Epithelial cell of esophagus (primary cell): ENCODE data around the gene UPF1.

Experiments
- DNase-seq: peaks from one replicate; pipeline ENCODE4 v3.0.0; 2010; ENCODE audit warnings: low read depth
- H3K4me3 ChIP-seq: 2 replicates; pipeline ENCODE4 v1.5.1; 2011; ENCODE audit warnings: mild to moderate bottlenecking, low read length, control low read depth
- TF ChIP-seq, protein P1 (sequence below): IDR thresholded peaks from 2 replicates; pipeline ENCODE4 v1.5.1; 2011; ENCODE audit warnings: low read depth, mild to moderate bottlenecking, low read length, control low read depth, inconsistent platforms; ENCODE audit not compliant: insufficient read depth; ENCODE audit errors: missing control alignments

Gene UPF1

DNA sequence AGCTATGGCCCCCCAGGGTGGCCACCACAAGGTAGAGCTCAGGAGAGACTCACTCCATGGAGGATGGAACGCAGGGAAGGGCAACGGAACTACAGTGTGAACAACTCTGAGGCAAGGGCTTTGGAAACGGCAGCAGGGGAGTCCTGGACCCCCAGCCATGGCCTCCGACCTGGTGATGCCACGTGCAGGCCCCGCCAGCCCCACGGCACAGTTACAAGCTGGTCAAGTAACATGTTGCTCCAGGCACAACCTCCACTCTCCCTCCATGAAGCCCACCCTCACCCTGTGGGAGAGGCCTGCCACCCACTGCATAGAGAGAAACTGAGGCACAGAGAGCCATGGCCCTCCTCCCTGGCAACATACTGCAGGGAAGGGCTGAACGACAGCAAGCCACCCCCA, 73.3 kb downstream of the UPF1 start:
- DNase-seq = no peak
- TF ChIP-seq, protein P1, sequence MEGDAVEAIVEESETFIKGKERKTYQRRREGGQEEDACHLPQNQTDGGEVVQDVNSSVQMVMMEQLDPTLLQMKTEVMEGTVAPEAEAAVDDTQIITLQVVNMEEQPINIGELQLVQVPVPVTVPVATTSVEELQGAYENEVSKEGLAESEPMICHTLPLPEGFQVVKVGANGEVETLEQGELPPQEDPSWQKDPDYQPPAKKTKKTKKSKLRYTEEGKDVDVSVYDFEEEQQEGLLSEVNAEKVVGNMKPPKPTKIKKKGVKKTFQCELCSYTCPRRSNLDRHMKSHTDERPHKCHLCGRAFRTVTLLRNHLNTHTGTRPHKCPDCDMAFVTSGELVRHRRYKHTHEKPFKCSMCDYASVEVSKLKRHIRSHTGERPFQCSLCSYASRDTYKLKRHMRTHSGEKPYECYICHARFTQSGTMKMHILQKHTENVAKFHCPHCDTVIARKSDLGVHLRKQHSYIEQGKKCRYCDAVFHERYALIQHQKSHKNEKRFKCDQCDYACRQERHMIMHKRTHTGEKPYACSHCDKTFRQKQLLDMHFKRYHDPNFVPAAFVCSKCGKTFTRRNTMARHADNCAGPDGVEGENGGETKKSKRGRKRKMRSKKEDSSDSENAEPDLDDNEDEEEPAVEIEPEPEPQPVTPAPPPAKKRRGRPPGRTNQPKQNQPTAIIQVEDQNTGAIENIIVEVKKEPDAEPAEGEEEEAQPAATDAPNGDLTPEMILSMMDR = no peak
- no peak overlapping the region for H3K4me3 ChIP-seq

DNA sequence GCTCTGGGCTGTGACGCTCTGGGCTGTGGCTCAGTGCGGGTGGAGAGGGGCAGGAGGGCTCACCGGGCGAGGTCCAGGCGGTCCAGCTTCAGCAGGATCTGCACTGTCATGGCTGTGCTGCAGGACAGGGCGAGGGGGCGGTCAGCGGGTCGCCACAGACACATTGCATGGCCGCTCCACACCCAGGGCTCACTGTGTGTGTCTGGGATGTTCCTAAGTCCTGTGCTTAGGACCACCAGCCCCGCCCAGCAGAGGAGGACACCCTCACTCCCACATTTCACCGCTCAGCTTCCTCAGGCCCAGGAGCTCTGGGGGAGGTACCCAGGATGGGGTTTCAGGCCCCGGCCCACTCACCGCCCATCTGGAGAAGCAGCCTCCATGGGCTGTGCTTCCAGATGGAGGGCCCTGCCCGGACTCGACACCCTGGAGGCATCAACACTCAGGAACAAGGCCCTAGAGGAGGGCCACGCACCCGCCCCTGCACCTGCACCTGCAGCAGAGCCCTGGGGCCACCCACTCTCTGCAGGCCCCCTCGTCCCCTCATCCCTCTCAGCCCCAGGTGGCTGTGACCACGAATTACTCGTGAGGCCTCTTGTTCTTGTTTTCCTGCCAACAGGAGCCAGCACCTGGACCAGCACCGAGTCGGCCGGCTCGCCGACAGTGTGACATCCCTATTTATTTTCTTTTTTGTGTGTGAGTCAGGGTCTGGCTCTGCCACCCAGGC, 73.9 kb downstream of the UPF1 start:
- TF ChIP-seq, protein P1 = no peak
- DNase-seq = no peak
- no peak overlapping the region for H3K4me3 ChIP-seq

DNA sequence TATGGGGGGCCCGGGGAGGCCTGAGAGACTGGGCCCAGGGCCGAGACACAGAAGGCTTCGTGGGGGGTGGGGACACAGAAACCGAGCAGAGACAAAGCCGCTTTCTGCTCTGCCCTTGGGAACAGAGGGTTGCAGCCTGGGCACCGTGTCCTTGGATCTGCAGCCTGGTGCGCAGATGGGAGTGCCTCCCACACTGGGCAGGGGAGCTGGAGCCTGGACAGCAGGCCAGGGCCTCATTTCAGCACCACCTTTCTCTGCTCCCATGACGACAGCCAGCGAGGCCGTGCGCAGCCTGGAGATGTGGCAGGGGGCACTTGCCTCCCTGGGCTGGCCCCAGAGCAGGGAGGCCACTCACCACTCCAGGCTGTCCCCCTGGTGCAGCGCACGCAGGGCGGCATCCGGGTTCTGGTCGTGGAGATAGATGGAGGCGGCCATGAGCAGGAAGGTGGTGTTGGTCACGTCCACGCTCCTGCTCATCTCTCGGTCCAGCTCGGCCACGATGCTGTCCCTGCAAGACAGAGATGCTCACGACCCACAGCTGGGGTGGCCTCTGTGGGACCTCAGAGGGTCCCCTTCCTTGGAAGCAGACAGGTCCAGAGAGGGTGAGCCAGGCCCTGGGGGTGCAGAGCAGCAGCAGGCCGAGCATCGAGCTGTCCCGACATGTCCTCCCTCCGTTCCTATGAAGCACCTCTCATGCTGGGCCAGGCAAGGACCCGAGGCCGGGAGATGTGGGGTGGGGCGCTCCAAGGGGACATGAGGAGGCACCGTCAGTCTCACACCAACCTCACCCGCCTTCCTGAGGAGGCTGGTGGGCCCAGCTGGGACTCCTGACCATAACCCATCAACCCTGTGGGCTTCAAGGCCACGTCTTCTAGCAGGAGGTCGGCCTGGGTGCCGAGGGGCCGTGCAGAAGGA, 75.1 kb downstream of the UPF1 start:
- TF ChIP-seq, protein P1 = no peak

DNA sequence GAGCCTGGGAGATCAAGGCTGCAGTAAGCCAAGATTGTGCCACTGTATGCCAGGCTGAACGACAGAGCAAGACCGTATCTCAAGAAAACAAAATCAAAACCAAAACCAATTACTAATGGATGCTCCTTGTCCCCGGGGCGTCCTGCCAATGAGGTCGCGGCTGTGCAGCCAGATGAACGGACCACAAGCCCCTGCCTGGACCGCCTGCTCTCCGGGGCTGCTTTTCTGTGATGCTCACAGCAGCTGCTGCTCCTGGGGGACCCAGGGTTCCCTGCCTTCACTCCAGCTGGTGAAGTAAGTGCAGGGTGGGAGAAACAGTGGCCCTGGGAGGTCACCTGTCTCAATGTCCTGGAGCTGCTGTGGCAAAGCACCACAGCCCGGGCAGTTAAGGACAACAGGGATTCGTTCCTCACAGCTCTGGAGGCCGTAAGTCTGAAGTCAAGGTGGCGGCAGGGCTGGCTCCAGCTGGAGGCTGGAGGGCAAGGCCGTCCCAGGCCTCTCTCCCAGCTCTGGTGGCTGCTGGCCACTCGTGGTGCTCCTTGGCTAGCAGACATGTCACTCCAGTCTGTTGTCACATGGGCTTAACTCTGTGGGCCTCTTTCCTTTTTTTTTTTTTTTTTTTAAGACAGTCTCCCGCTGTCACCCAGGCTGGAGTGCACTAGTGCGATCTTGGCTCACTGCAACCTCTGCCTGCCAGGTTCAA, 77.3 kb downstream of the UPF1 start:
- TF ChIP-seq, protein P1 = no peak
- no peak overlapping the region for H3K4me3 ChIP-seq
- DNase-seq = no peak

More for the DNA sequence above, 75.1 kb downstream of the UPF1 start:
- DNase-seq = no peak
- H3K4me3 ChIP-seq = no peak overlapping the region

DNA sequence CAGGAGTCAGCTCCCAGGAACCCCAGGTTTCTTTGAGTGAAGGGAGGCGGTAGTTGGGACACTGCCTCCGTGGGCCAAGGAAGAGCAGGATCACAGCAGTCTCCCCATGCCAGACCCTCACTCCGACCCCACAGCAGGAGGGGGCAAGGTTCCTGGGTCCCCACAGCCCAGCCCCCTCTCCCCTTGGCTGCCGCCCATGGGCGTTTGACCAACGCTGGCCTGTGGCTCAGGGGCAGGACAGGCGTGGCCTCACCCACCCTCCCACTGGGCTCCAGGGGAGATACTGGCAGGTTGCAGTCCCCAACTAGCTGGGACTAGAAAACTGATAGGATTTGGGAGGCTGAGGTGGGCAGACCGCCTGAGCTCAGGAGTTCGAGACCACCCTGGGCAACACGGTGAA, 78.3 kb downstream of the UPF1 start:
- TF ChIP-seq, protein P1 = no peak
- no peak overlapping the region for H3K4me3 ChIP-seq
- no peak for DNase-seq

DNA sequence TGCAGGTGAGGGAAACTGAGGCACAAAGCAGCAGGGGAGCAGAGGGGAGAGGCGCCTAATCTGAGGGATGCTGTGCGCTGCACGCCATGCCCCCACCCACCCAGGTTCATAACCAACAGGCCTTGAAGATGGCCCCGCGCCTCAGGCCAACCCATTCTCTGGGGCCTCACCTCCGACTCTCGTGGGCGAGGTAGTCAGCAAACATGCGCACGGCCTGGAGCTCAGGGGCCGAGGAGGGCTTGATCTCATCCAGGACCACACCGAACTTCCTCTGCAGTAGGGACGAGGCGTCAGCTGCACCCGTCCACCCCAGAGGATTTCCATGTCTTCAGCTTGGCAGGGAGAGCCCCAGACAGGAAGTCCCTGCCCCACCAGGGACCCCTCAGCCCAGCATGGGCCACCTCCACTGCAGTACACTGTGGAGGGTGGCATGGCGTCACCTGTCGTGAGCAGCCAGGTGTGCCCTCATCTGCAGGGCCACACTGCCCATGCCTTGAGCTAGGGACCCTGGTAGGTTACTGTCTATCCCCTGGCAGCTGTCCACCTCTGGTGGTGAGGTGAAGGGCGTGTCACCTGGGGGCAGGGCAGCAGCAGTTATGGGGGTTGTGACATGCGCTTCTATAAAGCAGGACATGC, 79.2 kb downstream of the UPF1 start:
- no peak for DNase-seq
- TF ChIP-seq, protein P1 = no peak
- H3K4me3 ChIP-seq = no peak overlapping the region
